IMR-90 (cell line): ENCODE data around the gene IMPG2. TPM values are rescaled to one million over a fixed set of nuclear protein-coding genes. Genes with fewer than 3 reads are reported as not detected.

Experiments used
- ATAC-seq: fragments of 200-7000 bp; cut with Tn5 transposase; 2 replicates; pipeline ENCODE4 v1.9.1; 2020; ENCODE audit warnings: low read depth, mild to moderate bottlenecking, moderate library complexity
- BruUV-seq: library from RNA; stranded (reverse); fragments of 400-500 nt; replicated peaks from 2 replicates; lab custom pipeline; 2021; lab: Mats Ljungman, UMichigan
- CTCF ChIA-PET: fragments of 300-600 bp; formaldehyde crosslinking; extraction: SDS; loops from one replicate; lab custom pipeline; 2021; ENCODE audit warnings: antibody characterized with exemption; lab: Yijun Ruan, JAX
- POLR2A ChIA-PET: fragments of 300-600 bp; sonication (Branson Sonifier 250); formaldehyde crosslinking; loops from one replicate; lab custom pipeline; 2022; ENCODE audit warnings: antibody characterized with exemption; ENCODE audit not compliant: unreplicated experiment; lab: Charles Lee
- DNase-seq: peaks from one replicate; pipeline ENCODE4 v3.0.0; 2013
- H2AFZ ChIP-seq: replicated peaks from 2 replicates; pipeline ENCODE3; 2013; ENCODE audit warnings: low read length, mild to moderate bottlenecking; ENCODE audit not compliant: poor library complexity
- H2AK5ac ChIP-seq: 2 replicates; pipeline ENCODE4 v1.6.1; 2013; ENCODE audit warnings: low read depth, low read length, inconsistent platforms
- H2AK9ac ChIP-seq: replicated peaks from 2 replicates; pipeline ENCODE3; 2013; ENCODE audit warnings: mild to moderate bottlenecking, low read depth, low read length, moderate library complexity; ENCODE audit not compliant: poor library complexity
- H2BK120ac ChIP-seq: 2 replicates; pipeline ENCODE4 v1.6.1; 2013; ENCODE audit warnings: low read depth, low read length, inconsistent platforms
- H2BK15ac ChIP-seq: 3 replicates; pipeline ENCODE4 v1.6.1; 2013; ENCODE audit warnings: low read depth, low read length, inconsistent platforms
- H2BK20ac ChIP-seq: 2 replicates; pipeline ENCODE4 v1.6.1; 2013; ENCODE audit warnings: low read depth, mild to moderate bottlenecking, inconsistent platforms, low read length, moderate library complexity
- H2BK5ac ChIP-seq: 2 replicates; pipeline ENCODE4 v1.6.1; 2013; ENCODE audit warnings: mild to moderate bottlenecking, low read depth, low read length, inconsistent platforms; ENCODE audit not compliant: poor library complexity, severe bottlenecking
- H3K14ac ChIP-seq: replicated peaks from 2 replicates; pipeline ENCODE4 v1.6.1; 2013; ENCODE audit warnings: low read depth, low read length, inconsistent platforms
- H3K18ac ChIP-seq: 2 replicates; pipeline ENCODE4 v1.6.1; 2013; ENCODE audit warnings: low read depth, low read length, control low read depth
- H3K23ac ChIP-seq: 2 replicates; pipeline ENCODE4 v1.6.1; 2013; ENCODE audit warnings: low read depth, low read length, inconsistent platforms
- H3K27ac ChIP-seq: 2 replicates; pipeline ENCODE4 v1.5.1; 2013; ENCODE audit warnings: mild to moderate bottlenecking, control low read depth, low read length; ENCODE audit not compliant: insufficient read depth
- H3K27me3 ChIP-seq: 2 replicates; pipeline ENCODE4 v1.6.1; 2013; ENCODE audit warnings: low read length; ENCODE audit not compliant: control insufficient read depth, insufficient read depth
- H3K36me3 ChIP-seq: 2 replicates; pipeline ENCODE4 v1.6.1; 2013; ENCODE audit warnings: low read length, mixed read lengths; ENCODE audit not compliant: control insufficient read depth, insufficient read depth
- H3K4ac ChIP-seq: 2 replicates; pipeline ENCODE4 v1.6.1; 2013; ENCODE audit warnings: low read depth, low read length, inconsistent platforms
- H3K4me1 ChIP-seq: 2 replicates; pipeline ENCODE4 v1.6.1; 2013; ENCODE audit warnings: low read length, mixed read lengths; ENCODE audit not compliant: control insufficient read depth, insufficient read depth
- H3K4me2 ChIP-seq: 2 replicates; pipeline ENCODE4 v1.6.1; 2013; ENCODE audit warnings: low read depth, mild to moderate bottlenecking, control low read depth, low read length, moderate library complexity
- H3K4me3 ChIP-seq: 2 replicates; pipeline ENCODE4 v1.5.1; 2013; ENCODE audit warnings: low read depth, mild to moderate bottlenecking, control low read depth, low read length, moderate library complexity; ENCODE audit not compliant: insufficient read depth
- H3K56ac ChIP-seq: 2 replicates; pipeline ENCODE4 v1.6.1; 2013; ENCODE audit warnings: low read length, inconsistent platforms; ENCODE audit not compliant: insufficient read depth; ENCODE audit errors: extremely low read depth
- H3K79me1 ChIP-seq, 2 experiments: 2 replicates each; pipeline ENCODE4 v1.6.1; 2013; ENCODE audit warnings: low read length in 2 of 2, inconsistent platforms in 1 of 2, low read depth in 1 of 2
- H3K9ac ChIP-seq: 2 replicates; pipeline ENCODE4 v1.6.1; 2013; ENCODE audit warnings: low read depth, low read length, control low read depth
- H3K9me1 ChIP-seq: 2 replicates; pipeline ENCODE4 v1.6.1; 2013; ENCODE audit warnings: low read length, inconsistent platforms; ENCODE audit not compliant: insufficient read depth
- H3K9me3 ChIP-seq: 2 replicates; pipeline ENCODE4 v1.6.1; 2013; ENCODE audit warnings: low read length; ENCODE audit not compliant: control insufficient read depth, insufficient read depth
- H4K20me1 ChIP-seq: 2 replicates; pipeline ENCODE4 v1.6.1; 2013; ENCODE audit warnings: low read length, inconsistent platforms; ENCODE audit not compliant: insufficient read depth
- H4K5ac ChIP-seq: 2 replicates; pipeline ENCODE4 v1.6.1; 2013; ENCODE audit warnings: mild to moderate bottlenecking, low read depth, low read length, control low read depth
- H4K8ac ChIP-seq, 2 experiments: 2 replicates each; pipeline ENCODE4 v1.6.1; 2013; ENCODE audit warnings: low read depth in 2 of 2, low read length in 2 of 2, control low read depth in 1 of 2, inconsistent platforms in 1 of 2
- H4K91ac ChIP-seq: 2 replicates; pipeline ENCODE4 v1.6.1; 2013; ENCODE audit warnings: low read depth, low read length, inconsistent platforms; ENCODE audit not compliant: insufficient read depth
- BHLHE40 ChIP-seq: fragments of 150-350 bp; IDR thresholded peaks from 2 replicates; pipeline ENCODE4 v1.6.1; 2016; ENCODE audit warnings: mild to moderate bottlenecking, low read depth, low read length
- CEBPB ChIP-seq: IDR thresholded peaks from 2 replicates; pipeline ENCODE4 v1.6.1; 2012; ENCODE audit warnings: low read depth, low read length, improper control_type of control experiment
- CHD1 ChIP-seq: IDR thresholded peaks from 2 replicates; pipeline ENCODE4 v1.6.1; 2012; ENCODE audit warnings: low read depth, low read length, improper control_type of control experiment
- CTCF ChIP-seq: conservative IDR thresholded peaks from 2 replicates; pipeline ENCODE4 v1.5.1; 2012; ENCODE audit warnings: mild to moderate bottlenecking, low read depth, low read length, improper control_type of control experiment
- ELK1 ChIP-seq: fragments of 150-350 bp; IDR thresholded peaks from 2 replicates; pipeline ENCODE4 v1.6.1; 2016; ENCODE audit warnings: low read depth, mild to moderate bottlenecking, low read length, moderate library complexity, borderline replicate concordance
- FOS ChIP-seq: fragments of 150-350 bp; IDR thresholded peaks from 2 replicates; pipeline ENCODE4 v1.6.1; 2016; ENCODE audit warnings: low read depth, low read length
- MAFK ChIP-seq: IDR thresholded peaks from 2 replicates; pipeline ENCODE4 v1.6.1; 2012; ENCODE audit warnings: low read depth, low read length, improper control_type of control experiment
- MAZ ChIP-seq: IDR thresholded peaks from 2 replicates; pipeline ENCODE4 v1.6.1; 2012; ENCODE audit warnings: low read depth, mild to moderate bottlenecking, low read length, improper control_type of control experiment, moderate library complexity, borderline replicate concordance
- MXI1 ChIP-seq: IDR thresholded peaks from 2 replicates; pipeline ENCODE4 v1.6.1; 2012; ENCODE audit warnings: low read depth, mild to moderate bottlenecking, low read length, moderate library complexity, borderline replicate concordance
- NFE2L2 ChIP-seq: fragments of 150-350 bp; IDR thresholded peaks from 2 replicates; pipeline ENCODE4 v1.6.1; 2016; ENCODE audit warnings: low read depth, mild to moderate bottlenecking, low read length
- RAD21 ChIP-seq: IDR thresholded peaks from 2 replicates; pipeline ENCODE4 v1.6.1; 2012; ENCODE audit warnings: low read length, improper control_type of control experiment
- RCOR1 ChIP-seq: IDR thresholded peaks from 2 replicates; pipeline ENCODE4 v1.6.1; 2012; ENCODE audit warnings: mild to moderate bottlenecking, low read length, improper control_type of control experiment; ENCODE audit not compliant: insufficient replicate concordance
- RFX5 ChIP-seq: IDR thresholded peaks from 2 replicates; pipeline ENCODE4 v1.8.0; 2012; ENCODE audit warnings: low read depth, mild to moderate bottlenecking, low read length, moderate library complexity
- SMC3 ChIP-seq: fragments of 150-350 bp; IDR thresholded peaks from 2 replicates; pipeline ENCODE4 v1.6.1; 2016; ENCODE audit warnings: low read depth, mild to moderate bottlenecking, antibody characterized with exemption, low read length, moderate library complexity
- USF2 ChIP-seq: fragments of 150-350 bp; IDR thresholded peaks from 2 replicates; pipeline ENCODE4 v1.6.1; 2017; ENCODE audit warnings: mild to moderate bottlenecking, antibody characterized with exemption, low read length, low read depth
- WGBS, 2 experiments: methylation state at CpG; one replicate each; pipeline versions ENCODE4 v1.1.5 to v1.1.7; 2013; ENCODE audit warnings: missing lambda C conversion rate in 2 of 2; ENCODE audit not compliant: insufficient read length in 1 of 2; ENCODE audit errors: extremely low coverage in 2 of 2; 5-methylcytosine and 5-hydroxymethylcytosine counted together
- dilution Hi-C: fragments of 300-500 bp; cut with HindIII; formaldehyde crosslinking; loops from one replicate; pipeline ENCODE4 v1.14.3; 2018; ENCODE audit warnings: low sequenced_read_pairs; ENCODE audit not compliant: unreplicated experiment
- in situ Hi-C: fragments of 300-500 bp; cut with MboI; formaldehyde crosslinking; loops from 3 replicates; pipeline ENCODE4 v1.14.3; 2019; ENCODE audit warnings: low sequenced_read_pairs, inconsistent platforms, mixed read lengths
- intact Hi-C: fragments of 100-400 bp; cut with micrococcal nuclease; formaldehyde crosslinking; loops from 2 replicates; pipeline ENCODE4 v1.10.0; 2022
- polyA plus RNA-seq, 3 experiments: library from polyadenylated mRNA; depleted of rRNA; stranded (reverse); fragments of >200 nt; gene quantifications; 2 replicates each; pipeline ENCODE4 v1.2.3, GENCODE V29; 2012; ENCODE audit warnings: low replicate concordance in 1 of 3
- total RNA-seq: library from RNA; depleted of rRNA; stranded (reverse); fragments of >200 nt; gene quantifications from 2 replicates; pipeline ENCODE4 v1.2.3, GENCODE V29; 2012

Gene IMPG2
- total and polyA plus RNA-seq, 2 of the 4 experiments (the other 2 are of a cell fraction): 0.10 to 0.18 TPM

GRCh38 chr3:101325393-101326134 is 5.2 kb upstream of the IMPG2 start:
- Histone ChIP-seq H2AFZ (no peak overlapping the region), H3K23ac (no peak overlapping the region), H4K91ac (no peak overlapping the region), H3K4ac (no peak overlapping the region), H3K4me2 (no peak overlapping the region), H2AK9ac (no peak overlapping the region), H3K36me3 (0 out of 2 replicates have a peak, but pooled peaks cover 2% of the 10 kb centered on the region), H4K20me1 (no peaks in the 10 kb centered on the region), H3K14ac (no peak overlapping the region), H3K79me1 (no peaks in the 10 kb centered on the region), H2BK5ac (no peak overlapping the region), H3K56ac (no peak overlapping the region), H3K4me1 (no peaks in the 10 kb centered on the region), H3K18ac (no peak overlapping the region), H3K9me1 (no peaks in the 10 kb centered on the region), H2AK5ac (no peak overlapping the region), H3K9ac (no peak overlapping the region), H2BK120ac (no peak overlapping the region), H3K9me3 (no peaks in the 10 kb centered on the region), H2BK15ac (no peak overlapping the region), H4K5ac (no peak overlapping the region), H3K27ac (no peak overlapping the region), H3K4me3 (no peak overlapping the region), H3K27me3 (no peaks in the 10 kb centered on the region), H4K8ac (no peak overlapping the region), H2BK20ac (no peak overlapping the region)
- CTCF ChIA-PET: interaction anchor here (0.6 to 1.2 kb wide), 3 partner anchors 14 to 51 kb away, joined by 3 to 7 read pairs (median 4); no protein-coding TSS in a partner anchor
- POLR2A ChIA-PET: interaction anchor here (0.6 kb wide), 1 partner anchor 351 kb away, joined by 4 read pairs; no protein-coding TSS in a partner anchor
- BruUV-seq: no TSS peak
- intact Hi-C loops (no loop called here), dilution Hi-C loops (no loop called here), in situ Hi-C loops (no loop called here)
- DNase-seq: no peak
- no CpG with 5 or more reads among the region's 5 CpGs for WGBS, 2 experiments
- no peak for ATAC-seq
- no peak for TF ChIP-seq BHLHE40
- TF ChIP-seq NFE2L2: no peak
- TF ChIP-seq CEBPB: no peak
- TF ChIP-seq ELK1: no peak
- no peak for TF ChIP-seq RFX5
- TF ChIP-seq FOS: no peak
- TF ChIP-seq CTCF: no peak
- no peak for TF ChIP-seq USF2
- no peak for TF ChIP-seq RAD21
- no peak for TF ChIP-seq RCOR1
- TF ChIP-seq MAFK: no peak
- no peak for TF ChIP-seq SMC3
- TF ChIP-seq CHD1: no peak
- TF ChIP-seq MAZ: no peak
- no peak for TF ChIP-seq MXI1
